ENCODE measurements around the gene AS3MT. TPM values are rescaled to one million over a fixed set of nuclear protein-coding genes. Genes with fewer than 3 reads are reported as not detected.
"Not testable (repeated sequence)": the region's sequence is repeated elsewhere in the genome, so short reads cannot be mapped to it uniquely, and the experiment has no call there.

AS3MT gene
- total RNA-seq, 6 experiments from 2014 or later: 5.3 to 23.2 (median 14.4) TPM

DNA sequence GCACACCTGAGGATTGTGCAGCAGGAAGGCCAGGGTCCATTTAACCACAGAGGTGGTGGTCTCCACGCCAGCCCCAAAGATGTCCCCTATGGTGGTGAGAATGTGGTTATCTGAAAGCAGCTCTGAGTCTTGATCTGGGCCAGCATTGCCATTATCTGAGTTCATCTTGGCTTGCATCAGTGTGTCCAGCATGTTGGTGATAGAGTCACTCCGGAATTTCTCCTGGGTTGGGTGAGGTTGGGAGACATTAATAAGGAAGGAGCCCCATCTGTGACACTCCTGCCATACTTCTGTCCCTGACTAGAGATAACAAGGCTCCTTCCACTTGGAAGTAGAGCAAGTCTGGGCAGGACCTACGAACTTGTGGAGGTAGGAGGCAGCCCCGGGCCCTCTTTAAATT lies 36.3 kb upstream of the AS3MT start:
- ATAC-seq: no peak
- Histone ChIP-seq H3K27ac (no peak overlapping the region), H3K4me1 (peaks cover 0 to 14% (median 3%) of the 10 kb centered on the region in 4 donors), H3K36me3 (no peaks in the 10 kb centered on the region), H3K27me3 (no peaks in the 10 kb centered on the region), H3K4me3 (no peak overlapping the region), H3K9me3 (no peaks in the 10 kb centered on the region)
- intact Hi-C loops (cut with DNase I): loop anchor here (5.0 to 10.0 kb wide), 2 partner anchors 69 to 242 kb away; no protein-coding TSS in a partner anchor
- no peak for DNase-seq
- TF ChIP-seq, protein P1, sequence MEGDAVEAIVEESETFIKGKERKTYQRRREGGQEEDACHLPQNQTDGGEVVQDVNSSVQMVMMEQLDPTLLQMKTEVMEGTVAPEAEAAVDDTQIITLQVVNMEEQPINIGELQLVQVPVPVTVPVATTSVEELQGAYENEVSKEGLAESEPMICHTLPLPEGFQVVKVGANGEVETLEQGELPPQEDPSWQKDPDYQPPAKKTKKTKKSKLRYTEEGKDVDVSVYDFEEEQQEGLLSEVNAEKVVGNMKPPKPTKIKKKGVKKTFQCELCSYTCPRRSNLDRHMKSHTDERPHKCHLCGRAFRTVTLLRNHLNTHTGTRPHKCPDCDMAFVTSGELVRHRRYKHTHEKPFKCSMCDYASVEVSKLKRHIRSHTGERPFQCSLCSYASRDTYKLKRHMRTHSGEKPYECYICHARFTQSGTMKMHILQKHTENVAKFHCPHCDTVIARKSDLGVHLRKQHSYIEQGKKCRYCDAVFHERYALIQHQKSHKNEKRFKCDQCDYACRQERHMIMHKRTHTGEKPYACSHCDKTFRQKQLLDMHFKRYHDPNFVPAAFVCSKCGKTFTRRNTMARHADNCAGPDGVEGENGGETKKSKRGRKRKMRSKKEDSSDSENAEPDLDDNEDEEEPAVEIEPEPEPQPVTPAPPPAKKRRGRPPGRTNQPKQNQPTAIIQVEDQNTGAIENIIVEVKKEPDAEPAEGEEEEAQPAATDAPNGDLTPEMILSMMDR (IDR thresholded peaks at IDR 0.05): no peak
- no peak for TF ChIP-seq POLR2A (IDR thresholded peaks at IDR 0.05)
- WGBS (ENCODE audit: insufficient coverage, low coverage, low lambda C conversion rate, missing lambda C conversion rate): 72% methylated on average over 3 of the region's 4 CpGs

DNA sequence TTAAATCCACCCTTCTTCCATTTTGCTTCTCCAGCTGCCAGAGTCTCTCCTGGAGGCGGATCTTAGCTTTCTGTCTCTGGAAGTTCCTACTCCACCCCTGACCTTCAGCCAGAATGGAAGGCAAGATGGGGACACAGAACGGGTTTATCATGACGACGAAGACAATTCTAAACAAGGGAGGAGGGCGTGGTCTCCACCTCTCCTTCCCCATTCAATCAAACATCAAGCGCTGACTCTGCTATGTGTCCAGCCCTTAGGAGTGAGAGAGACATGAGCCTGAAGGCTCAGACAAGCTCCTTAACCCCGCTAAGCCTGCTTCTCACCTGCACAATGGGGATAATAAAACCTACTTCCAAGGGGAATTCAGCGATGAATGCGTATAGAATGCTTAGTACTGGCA lies 35.1 kb upstream of the AS3MT start:
- H3K36me3 ChIP-seq: no peaks in the 10 kb centered on the region
- H3K4me3 ChIP-seq: no peak overlapping the region
- no peak overlapping the region for H3K27ac ChIP-seq
- WGBS (ENCODE audit: insufficient coverage, low coverage, low lambda C conversion rate, missing lambda C conversion rate): 60% methylated on average over 9 of the region's 9 CpGs
- ATAC-seq (no peak), DNase-seq (no peak)
- intact Hi-C loops (cut with DNase I): loop anchor here (5.0 to 10.0 kb wide), 2 partner anchors 68 to 241 kb away; no protein-coding TSS in a partner anchor
- TF ChIP-seq, protein P1 (IDR thresholded peaks at IDR 0.05): no peak
- TF ChIP-seq POLR2A (IDR thresholded peaks at IDR 0.05): no peak
- H3K27me3 ChIP-seq: no peaks in the 10 kb centered on the region
- H3K9me3 ChIP-seq: no peaks in the 10 kb centered on the region
- peaks cover 0 to 16% (median 3%) of the 10 kb centered on the region in 4 donors for H3K4me1 ChIP-seq

DNA sequence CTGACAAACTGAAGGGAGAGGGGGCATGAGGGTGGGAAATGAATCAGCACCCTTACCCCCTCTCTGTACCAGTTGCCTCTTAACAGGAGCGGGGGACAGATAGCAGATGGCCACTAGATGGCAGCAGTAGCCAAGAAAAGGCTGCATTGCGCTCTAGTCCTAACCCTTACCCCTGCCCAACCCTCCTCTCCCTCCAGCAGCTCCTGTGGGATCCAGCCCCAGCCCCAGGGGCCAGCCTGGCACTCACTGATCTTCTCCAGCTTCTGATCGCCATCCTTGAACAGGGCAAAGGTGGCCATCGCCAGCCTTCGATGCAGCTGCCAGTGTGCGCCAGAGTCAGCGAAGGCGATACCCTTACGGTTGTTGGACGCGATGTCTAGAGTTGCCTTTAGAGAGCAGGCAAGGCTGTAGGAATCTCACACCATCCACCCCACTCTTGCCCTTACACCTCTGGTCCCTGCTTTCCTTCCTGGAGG lies 34.2 kb upstream of the AS3MT start:
- intact Hi-C loops (cut with DNase I): loop anchor here in 1 of 2 donors (10.0 kb wide), 1 partner anchor 240 kb away; no protein-coding TSS in a partner anchor
- Histone ChIP-seq H3K4me1 (peaks cover 0 to 16% (median 3%) of the 10 kb centered on the region in 4 donors), H3K27ac (no peak overlapping the region), H3K27me3 (no peaks in the 10 kb centered on the region), H3K36me3 (no peaks in the 10 kb centered on the region), H3K9me3 (no peaks in the 10 kb centered on the region), H3K4me3 (no peak overlapping the region)
- WGBS (ENCODE audit: insufficient coverage, low coverage, low lambda C conversion rate, missing lambda C conversion rate): 66% methylated on average over 7 of the region's 11 CpGs
- TF ChIP-seq, protein P1 (IDR thresholded peaks at IDR 0.05): peak; percentile 84 to 95 (median 89)
- no peak for TF ChIP-seq POLR2A (IDR thresholded peaks at IDR 0.05)
- ATAC-seq (peak; percentile 81 to 90 (median 86)), DNase-seq (peak; percentile 64 to 77 (median 68))

DNA sequence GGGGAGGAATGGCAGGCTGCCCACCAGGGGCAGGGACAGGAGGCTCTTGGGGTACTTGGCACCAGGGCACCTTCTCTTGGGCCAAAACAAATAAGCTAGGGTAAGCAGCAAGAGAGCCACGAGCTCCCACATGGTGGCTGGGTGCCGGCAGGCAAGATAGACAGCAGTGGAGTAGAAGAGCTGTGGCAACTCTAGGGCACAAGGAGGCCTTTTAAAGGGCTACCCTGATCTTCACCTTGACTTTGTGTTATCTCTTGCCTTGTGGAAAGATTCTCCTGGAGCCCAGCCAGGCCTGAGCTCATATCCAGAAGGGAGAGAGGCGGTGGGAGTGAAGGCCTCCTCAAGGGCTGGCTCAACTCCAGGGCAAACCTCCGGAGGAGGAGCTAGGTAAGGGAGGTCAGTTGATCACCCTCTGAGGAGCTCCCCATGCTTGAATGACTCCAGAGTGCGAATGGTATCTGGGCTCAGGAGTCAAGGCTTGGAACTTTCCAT lies 32.0 kb upstream of the AS3MT start, which contains the start of gene CYP17A1:
Gene CYP17A1 (minus strand): TSS at position 184 of the 492 bp plus-strand sequence. CDS start 52 bp downstream, at position 132.
- H3K4me1 ChIP-seq: peaks cover 0 to 21% (median 5%) of the 10 kb centered on the region in 4 donors
- no peak for DNase-seq
- 60% methylated on average over 3 of the region's 5 CpGs for WGBS (ENCODE audit: insufficient coverage, low coverage, low lambda C conversion rate, missing lambda C conversion rate)
- TF ChIP-seq, protein P1 (IDR thresholded peaks at IDR 0.05): no peak
- no peak for TF ChIP-seq POLR2A (IDR thresholded peaks at IDR 0.05)
- intact Hi-C loops (cut with DNase I): loop anchor here in 1 of 2 donors (10.0 kb wide), 1 partner anchor 238 kb away; no protein-coding TSS in a partner anchor
- ATAC-seq: peak in 3 of 4 donors; percentile 22 to 65 (median 49)
- no peaks in the 10 kb centered on the region for H3K27me3 ChIP-seq
- no peak within 1 kb of the TSS for H3K4me3 ChIP-seq
- H3K27ac ChIP-seq: no peak within 1 kb of the TSS
- no peaks in the 10 kb centered on the region for H3K9me3 ChIP-seq
- no peaks in the 10 kb centered on the region for H3K36me3 ChIP-seq

GRCh38 chr10:102838276-102838927 lies 30.9 kb upstream of the AS3MT start:
- DNase-seq, H3K4me3 ChIP-seq, H3K9me3 ChIP-seq, ATAC-seq, H3K27me3 ChIP-seq, H3K36me3 ChIP-seq, H3K27ac ChIP-seq: not testable (repeated sequence)
- intact Hi-C loops (cut with DNase I): loop anchor here in 1 of 2 donors (10.0 kb wide), 1 partner anchor 236 kb away; no protein-coding TSS in a partner anchor
- WGBS (ENCODE audit: insufficient coverage, low coverage, low lambda C conversion rate, missing lambda C conversion rate): 52% methylated on average over 3 of the region's 9 CpGs
- peaks cover 0 to 31% (median 6%) of the 10 kb centered on the region in 4 donors for H3K4me1 ChIP-seq

Data from right lobe of liver (tissue), 6 donors.